ENCODE data around the gene C9orf72. TPM values are rescaled to one million over a fixed set of nuclear protein-coding genes. Genes with fewer than 3 reads are reported as not detected.

C9orf72 gene
- total and polyA plus RNA-seq, 2 of the 4 experiments (the other 2 are of a cell fraction) = 2.0 to 3.4 TPM

DNA sequence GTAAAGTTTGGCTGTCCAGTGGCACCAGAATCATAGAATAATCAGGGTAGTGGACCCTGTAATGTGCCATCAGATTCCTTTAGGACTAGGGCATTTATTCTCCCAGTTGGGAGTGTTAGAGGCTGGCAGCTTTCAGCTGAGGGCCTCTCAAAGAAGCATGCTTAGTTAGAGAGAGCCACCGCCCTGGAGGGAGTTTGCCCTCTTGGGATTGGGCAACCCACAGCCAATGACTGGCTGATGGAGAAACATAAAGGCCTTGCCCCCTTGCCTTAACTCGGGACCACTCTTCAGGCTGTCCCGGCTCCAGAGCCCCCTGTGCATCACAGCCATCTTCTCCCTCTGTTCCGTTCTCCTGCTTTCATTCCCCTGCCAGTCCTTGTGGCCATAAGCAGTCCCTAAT, 69.7 kb downstream of the C9orf72 start:
- no peak overlapping the region for H3K4me2 ChIP-seq (ENCODE audit: low read depth, low read length)
- H3K27me3 ChIP-seq (ENCODE audit: control insufficient read depth, insufficient read depth, low read length) = no peaks in the 10 kb centered on the region
- H3K18ac ChIP-seq (ENCODE audit: low read depth, low read length) = no peak overlapping the region
- no peak overlapping the region for H3K14ac ChIP-seq (replicated peaks; ENCODE audit: low read depth, low read length)
- ChIA-PET CTCF (no interaction called here), POLR2A (ENCODE audit: unreplicated experiment) (no interaction called here)
- H3K9me1 ChIP-seq (ENCODE audit: insufficient read depth, low read length) = no peaks in the 10 kb centered on the region
- no TSS peak for BruUV-seq (replicated peaks)
- no peak for DNase-seq
- no peak overlapping the region for H4K8ac ChIP-seq (ENCODE audit: low read depth in 2 of 2, low read length in 2 of 2)
- no peak overlapping the region for H2BK15ac ChIP-seq (ENCODE audit: low read depth, low read length)
- H2BK120ac ChIP-seq (ENCODE audit: low read depth, low read length) = no peak overlapping the region
- dilution Hi-C loops (cut with HindIII; ENCODE audit: low sequenced_read_pairs, unreplicated experiment) (no loop called here), intact Hi-C loops (cut with micrococcal nuclease) (no loop called here), in situ Hi-C loops (cut with MboI; ENCODE audit: low sequenced_read_pairs) (no loop called here)
- H3K9ac ChIP-seq (ENCODE audit: low read depth, low read length) = no peak overlapping the region
- no peak overlapping the region for H2AK9ac ChIP-seq (replicated peaks; ENCODE audit: low read depth, low read length, poor library complexity)
- H3K9me3 ChIP-seq (ENCODE audit: control insufficient read depth, insufficient read depth, low read length) = no peaks in the 10 kb centered on the region
- no peak overlapping the region for H3K56ac ChIP-seq (ENCODE audit: extremely low read depth, insufficient read depth, low read length)
- no peak overlapping the region for H3K23ac ChIP-seq (ENCODE audit: low read depth, low read length)
- no peak overlapping the region for H3K27ac ChIP-seq (ENCODE audit: insufficient read depth, low read length)
- 39% methylated on average over 3 of the region's 4 CpGs; no CpG with 5 or more reads in 1 of the 2 experiments for WGBS, 2 experiments (ENCODE audit: extremely low coverage in 2 of 2, insufficient read length in 1 of 2)
- no peaks in the 10 kb centered on the region for H3K79me1 ChIP-seq (ENCODE audit: low read depth in 1 of 2, low read length in 2 of 2)
- H4K20me1 ChIP-seq (ENCODE audit: insufficient read depth, low read length) = no peaks in the 10 kb centered on the region
- no peak for ATAC-seq (ENCODE audit: low read depth)
- TF ChIP-seq MAZ (IDR thresholded peaks at IDR 0.05; ENCODE audit: borderline replicate concordance, low read depth, low read length) (no peak), CEBPB (IDR thresholded peaks at IDR 0.05; ENCODE audit: low read depth, low read length) (no peak), MAFK (IDR thresholded peaks at IDR 0.05; ENCODE audit: low read depth, low read length) (no peak), FOS (IDR thresholded peaks at IDR 0.05; ENCODE audit: low read depth, low read length) (no peak), CHD1 (IDR thresholded peaks at IDR 0.05; ENCODE audit: low read depth, low read length) (no peak), POLR2A (IDR thresholded peaks at IDR 0.05; ENCODE audit: low read depth, low read length) (no peak), SMC3 (IDR thresholded peaks at IDR 0.05; ENCODE audit: low read depth, low read length) (no peak), RCOR1 (IDR thresholded peaks at IDR 0.05; ENCODE audit: insufficient replicate concordance, low read length) (no peak), BHLHE40 (IDR thresholded peaks at IDR 0.05; ENCODE audit: low read depth, low read length) (no peak), NFE2L2 (IDR thresholded peaks at IDR 0.05; ENCODE audit: low read depth, low read length) (no peak), RFX5 (IDR thresholded peaks at IDR 0.05; ENCODE audit: low read depth, low read length) (no peak), RAD21 (IDR thresholded peaks at IDR 0.05; ENCODE audit: low read length) (no peak)
- TF ChIP-seq, protein P1, sequence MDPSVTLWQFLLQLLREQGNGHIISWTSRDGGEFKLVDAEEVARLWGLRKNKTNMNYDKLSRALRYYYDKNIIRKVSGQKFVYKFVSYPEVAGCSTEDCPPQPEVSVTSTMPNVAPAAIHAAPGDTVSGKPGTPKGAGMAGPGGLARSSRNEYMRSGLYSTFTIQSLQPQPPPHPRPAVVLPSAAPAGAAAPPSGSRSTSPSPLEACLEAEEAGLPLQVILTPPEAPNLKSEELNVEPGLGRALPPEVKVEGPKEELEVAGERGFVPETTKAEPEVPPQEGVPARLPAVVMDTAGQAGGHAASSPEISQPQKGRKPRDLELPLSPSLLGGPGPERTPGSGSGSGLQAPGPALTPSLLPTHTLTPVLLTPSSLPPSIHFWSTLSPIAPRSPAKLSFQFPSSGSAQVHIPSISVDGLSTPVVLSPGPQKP (IDR thresholded peaks at IDR 0.05; ENCODE audit: borderline replicate concordance, low read depth, low read length) = no peak
- TF ChIP-seq, protein P2, sequence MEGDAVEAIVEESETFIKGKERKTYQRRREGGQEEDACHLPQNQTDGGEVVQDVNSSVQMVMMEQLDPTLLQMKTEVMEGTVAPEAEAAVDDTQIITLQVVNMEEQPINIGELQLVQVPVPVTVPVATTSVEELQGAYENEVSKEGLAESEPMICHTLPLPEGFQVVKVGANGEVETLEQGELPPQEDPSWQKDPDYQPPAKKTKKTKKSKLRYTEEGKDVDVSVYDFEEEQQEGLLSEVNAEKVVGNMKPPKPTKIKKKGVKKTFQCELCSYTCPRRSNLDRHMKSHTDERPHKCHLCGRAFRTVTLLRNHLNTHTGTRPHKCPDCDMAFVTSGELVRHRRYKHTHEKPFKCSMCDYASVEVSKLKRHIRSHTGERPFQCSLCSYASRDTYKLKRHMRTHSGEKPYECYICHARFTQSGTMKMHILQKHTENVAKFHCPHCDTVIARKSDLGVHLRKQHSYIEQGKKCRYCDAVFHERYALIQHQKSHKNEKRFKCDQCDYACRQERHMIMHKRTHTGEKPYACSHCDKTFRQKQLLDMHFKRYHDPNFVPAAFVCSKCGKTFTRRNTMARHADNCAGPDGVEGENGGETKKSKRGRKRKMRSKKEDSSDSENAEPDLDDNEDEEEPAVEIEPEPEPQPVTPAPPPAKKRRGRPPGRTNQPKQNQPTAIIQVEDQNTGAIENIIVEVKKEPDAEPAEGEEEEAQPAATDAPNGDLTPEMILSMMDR (conservative IDR thresholded peaks at IDR 0.05; ENCODE audit: low read depth, low read length) = no peak
- TF ChIP-seq, protein P3, sequence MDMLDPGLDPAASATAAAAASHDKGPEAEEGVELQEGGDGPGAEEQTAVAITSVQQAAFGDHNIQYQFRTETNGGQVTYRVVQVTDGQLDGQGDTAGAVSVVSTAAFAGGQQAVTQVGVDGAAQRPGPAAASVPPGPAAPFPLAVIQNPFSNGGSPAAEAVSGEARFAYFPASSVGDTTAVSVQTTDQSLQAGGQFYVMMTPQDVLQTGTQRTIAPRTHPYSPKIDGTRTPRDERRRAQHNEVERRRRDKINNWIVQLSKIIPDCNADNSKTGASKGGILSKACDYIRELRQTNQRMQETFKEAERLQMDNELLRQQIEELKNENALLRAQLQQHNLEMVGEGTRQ (IDR thresholded peaks at IDR 0.05; ENCODE audit: low read depth, low read length) = no peak
- H3K4me1 ChIP-seq (ENCODE audit: control insufficient read depth, insufficient read depth, low read length) = no peaks in the 10 kb centered on the region
- H3K4ac ChIP-seq (ENCODE audit: low read depth, low read length) = no peak overlapping the region
- H3K4me3 ChIP-seq (ENCODE audit: insufficient read depth, low read depth, low read length) = no peak overlapping the region
- no peaks in the 10 kb centered on the region for H3K36me3 ChIP-seq (ENCODE audit: control insufficient read depth, insufficient read depth, low read length)
- no peak overlapping the region for H4K91ac ChIP-seq (ENCODE audit: insufficient read depth, low read depth, low read length)
- H2BK20ac ChIP-seq (ENCODE audit: low read depth, low read length) = no peak overlapping the region
- no peak overlapping the region for H2BK5ac ChIP-seq (ENCODE audit: low read depth, low read length, poor library complexity, severe bottlenecking)
- H2AK5ac ChIP-seq (ENCODE audit: low read depth, low read length) = no peak overlapping the region
- no peak overlapping the region for H2AFZ ChIP-seq (replicated peaks; ENCODE audit: low read length, poor library complexity)
- no peak overlapping the region for H4K5ac ChIP-seq (ENCODE audit: low read depth, low read length)
